ENCODE results near the gene NUF2. TPM values are rescaled to one million over a fixed set of nuclear protein-coding genes. Genes with fewer than 3 reads are reported as not detected.
A peak's percentile ranks its signal among the peaks of the same experiment; 100 is the strongest.

The NUF2 gene
- total and polyA plus RNA-seq, 2 experiments from 2014 or later: 11.8 to 13.5 TPM

GRCh38 chr1:163305441-163305840, 16.3 kb upstream of the NUF2 start:
- peaks cover 15% of the 10 kb centered on the region for H3F3A ChIP-seq (ENCODE audit: insufficient read depth)
- in situ Hi-C loops (cut with MboI): loop anchor here (10.0 kb wide), 3 partner anchors 121 to 451 kb away; partner anchors contain the start of gene RGS4
- no peak overlapping the region for H3K27ac ChIP-seq
- no peak overlapping the region for H2AFZ ChIP-seq
- no peaks in the 10 kb centered on the region for H4K20me1 ChIP-seq (ENCODE audit: insufficient read depth)
- H3K36me3 ChIP-seq (ENCODE audit: low read depth): no peaks in the 10 kb centered on the region
- no peaks in the 10 kb centered on the region for H3K9me3 ChIP-seq (ENCODE audit: low read depth)
- no peak overlapping the region for H3K4me2 ChIP-seq (ENCODE audit: unreplicated experiment)
- H3K27me3 ChIP-seq (replicated peaks; ENCODE audit: insufficient read depth): no peaks in the 10 kb centered on the region
- H3K9me2 ChIP-seq (ENCODE audit: insufficient read depth): no peaks in the 10 kb centered on the region
- H3K9ac ChIP-seq: no peak overlapping the region
- DNase-seq: no peak
- no peak overlapping the region for H3K4me3 ChIP-seq
- TF ChIP-seq EZH2 (IDR thresholded peaks at IDR 0.05; ENCODE audit: insufficient read depth, poor library complexity, severe bottlenecking) (no peak), EZH2phosphoT487 (IDR thresholded peaks at IDR 0.05; ENCODE audit: insufficient read depth, low read depth) (no peak)
- peaks cover 19% of the 10 kb centered on the region for H3K4me1 ChIP-seq (ENCODE audit: insufficient read depth)
- whole genome bisulfite sequencing, 2 experiments (ENCODE audit: low coverage in 1 of 2, low lambda C conversion rate in 2 of 2, missing lambda C conversion rate in 2 of 2): 100% methylated on average over 1 of the region's 1 CpG
- H3K79me2 ChIP-seq (ENCODE audit: insufficient read depth): no peaks in the 10 kb centered on the region

DNA sequence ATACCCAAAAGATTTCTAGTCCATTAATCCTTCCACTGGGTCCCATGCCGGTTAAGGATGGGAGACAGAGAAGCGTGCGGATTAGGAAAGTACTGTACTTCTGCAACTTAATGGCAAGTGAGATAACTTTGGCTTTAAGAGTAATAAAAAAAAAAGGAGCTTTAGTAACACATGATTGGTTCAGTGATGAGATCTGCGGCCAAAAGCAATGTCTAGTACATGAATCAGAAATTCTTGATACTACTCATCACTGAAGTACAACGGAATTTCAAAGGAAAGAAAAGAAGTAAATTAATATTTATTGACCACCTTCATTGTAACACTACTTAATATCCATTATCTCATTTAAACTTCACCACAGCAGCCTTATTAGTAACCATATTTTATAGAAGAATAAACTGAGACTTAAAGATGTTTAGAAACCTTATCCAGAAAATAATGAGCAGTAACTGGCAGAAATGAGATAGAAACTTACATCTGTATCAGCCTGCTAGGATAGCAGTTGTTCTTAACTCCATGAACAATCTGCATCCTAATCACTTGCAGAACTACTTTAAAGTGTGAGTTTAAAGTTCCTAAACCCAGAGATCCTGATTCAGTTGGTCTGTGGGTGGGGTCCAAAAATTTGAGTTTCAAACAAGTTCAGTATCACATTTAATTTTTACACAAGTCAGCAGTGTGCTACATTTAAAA, 14.1 kb upstream of the NUF2 start:
- peak overlapping the region; percentile 38 for H3K4me3 ChIP-seq
- 0 out of 2 replicates have a peak overlapping the region, but pooled peaks have one; percentile 4 for H2AFZ ChIP-seq
- in situ Hi-C loops (cut with MboI): loop anchor here (10.0 kb wide), 3 partner anchors 123 to 453 kb away; partner anchors contain the start of gene RGS4
- peak; percentile 90 for DNase-seq
- H3K4me2 ChIP-seq (ENCODE audit: unreplicated experiment): peak overlapping the region; percentile 71
- H3K4me1 ChIP-seq (ENCODE audit: insufficient read depth): peaks cover 19% of the 10 kb centered on the region
- no peaks in the 10 kb centered on the region for H3K36me3 ChIP-seq (ENCODE audit: low read depth)
- WGBS, 2 experiments (ENCODE audit: low coverage in 1 of 2, low lambda C conversion rate in 2 of 2, missing lambda C conversion rate in 2 of 2): 44 to 46% methylated on average over 5 of the region's 5 CpGs
- H4K20me1 ChIP-seq (ENCODE audit: insufficient read depth): no peaks in the 10 kb centered on the region
- H3K27me3 ChIP-seq (replicated peaks; ENCODE audit: insufficient read depth): no peaks in the 10 kb centered on the region
- H3K9ac ChIP-seq: peak overlapping the region; percentile 26; the same call in 1 of the 2 replicates
- no peaks in the 10 kb centered on the region for H3K9me2 ChIP-seq (ENCODE audit: insufficient read depth)
- no peaks in the 10 kb centered on the region for H3K9me3 ChIP-seq (ENCODE audit: low read depth)
- no peaks in the 10 kb centered on the region for H3K79me2 ChIP-seq (ENCODE audit: insufficient read depth)
- H3F3A ChIP-seq (ENCODE audit: insufficient read depth): peaks cover 15% of the 10 kb centered on the region
- TF ChIP-seq EZH2 (IDR thresholded peaks at IDR 0.05; ENCODE audit: insufficient read depth, poor library complexity, severe bottlenecking): no peak
- peak; percentile 91; the same call in 1 of the 2 replicates for TF ChIP-seq EZH2phosphoT487 (IDR thresholded peaks at IDR 0.05; ENCODE audit: insufficient read depth, low read depth)
- peak overlapping the region; percentile 36 for H3K27ac ChIP-seq

- peaks cover 19% of the 10 kb centered on the region for H3K4me1 ChIP-seq (ENCODE audit: insufficient read depth)
- no peaks in the 10 kb centered on the region for H3K79me2 ChIP-seq (ENCODE audit: insufficient read depth)
- in situ Hi-C loops (cut with MboI): loop anchor here (10.0 kb wide), 3 partner anchors 124 to 454 kb away; partner anchors contain the start of gene RGS4
- peaks cover 15% of the 10 kb centered on the region for H3F3A ChIP-seq (ENCODE audit: insufficient read depth)
- no peaks in the 10 kb centered on the region for H3K36me3 ChIP-seq (ENCODE audit: low read depth)
- no peak for DNase-seq
- H2AFZ ChIP-seq: no peak overlapping the region
- H3K4me2 ChIP-seq (ENCODE audit: unreplicated experiment): no peak overlapping the region
- H3K27ac ChIP-seq: no peak overlapping the region
- H3K4me3 ChIP-seq: no peak overlapping the region
- no peaks in the 10 kb centered on the region for H3K9me2 ChIP-seq (ENCODE audit: insufficient read depth)
- TF ChIP-seq EZH2 (IDR thresholded peaks at IDR 0.05; ENCODE audit: insufficient read depth, poor library complexity, severe bottlenecking) (no peak), EZH2phosphoT487 (IDR thresholded peaks at IDR 0.05; ENCODE audit: insufficient read depth, low read depth) (no peak)
- H3K27me3 ChIP-seq (replicated peaks; ENCODE audit: insufficient read depth): no peaks in the 10 kb centered on the region
- WGBS, 2 experiments (ENCODE audit: low coverage in 1 of 2, low lambda C conversion rate in 2 of 2, missing lambda C conversion rate in 2 of 2): 100% methylated on average over 1 of the region's 1 CpG
- H3K9ac ChIP-seq: no peak overlapping the region
- H4K20me1 ChIP-seq (ENCODE audit: insufficient read depth): no peaks in the 10 kb centered on the region
- H3K9me3 ChIP-seq (ENCODE audit: low read depth): no peaks in the 10 kb centered on the region
Observed at GRCh38 chr1:163308811-163309210, 12.9 kb upstream of the NUF2 start.

GRCh38 chr1:163315773-163316374, 5.9 kb upstream of the NUF2 start:
- Histone ChIP-seq H3K27me3 (replicated peaks; ENCODE audit: insufficient read depth) (no peaks in the 10 kb centered on the region), H3K9ac (no peak overlapping the region), H3K27ac (no peak overlapping the region), H3K4me3 (no peak overlapping the region), H2AFZ (no peak overlapping the region), H3K4me1 (ENCODE audit: insufficient read depth) (0 out of 2 replicates have a peak, but pooled peaks cover 6% of the 10 kb centered on the region), H3K4me2 (ENCODE audit: unreplicated experiment) (no peak overlapping the region), H3K36me3 (ENCODE audit: low read depth) (no peaks in the 10 kb centered on the region), H3K79me2 (ENCODE audit: insufficient read depth) (peaks cover 10% of the 10 kb centered on the region), H3K9me2 (ENCODE audit: insufficient read depth) (no peaks in the 10 kb centered on the region), H3F3A (ENCODE audit: insufficient read depth) (peaks cover 6% of the 10 kb centered on the region; the same call in 1 of the 2 replicates), H3K9me3 (ENCODE audit: low read depth) (no peaks in the 10 kb centered on the region), H4K20me1 (ENCODE audit: insufficient read depth) (no peaks in the 10 kb centered on the region)
- in situ Hi-C loops (cut with MboI): no loop called here
- DNase-seq: peak; percentile 75
- TF ChIP-seq EZH2phosphoT487 (IDR thresholded peaks at IDR 0.05; ENCODE audit: insufficient read depth, low read depth): no peak
- TF ChIP-seq EZH2 (IDR thresholded peaks at IDR 0.05; ENCODE audit: insufficient read depth, poor library complexity, severe bottlenecking): no peak
- 36 to 37% methylated on average over 6 of the region's 6 CpGs for WGBS, 2 experiments (ENCODE audit: low coverage in 1 of 2, low lambda C conversion rate in 2 of 2, missing lambda C conversion rate in 2 of 2)
